Right ventricle myocardium superior (tissue), 1 donor: Measurements from ENCODE around the gene ATP8A1. TPM values are rescaled to one million over a fixed set of nuclear protein-coding genes. Genes with fewer than 3 reads are reported as not detected.
A peak's percentile ranks its signal among the peaks of the same experiment; 100 is the strongest.

Experiments
- ATAC-seq: fragments of 200-7000 bp; cut with Tn5 transposase; one replicate; pipeline ENCODE4 v1.9.1; 2020; ENCODE audit warnings: mild to moderate bottlenecking; ENCODE audit not compliant: poor library complexity
- DNase-seq: peaks from one replicate; pipeline ENCODE4 v3.0.0-alpha.2; 2020
- intact Hi-C: fragments of 100-400 bp; cut with DNase I; formaldehyde crosslinking; loops from one replicate; pipeline ENCODE4 v1.11.2; 2022
- total RNA-seq: library from RNA; stranded (reverse); fragmentation: NEBNext Ultra II Directional; extraction: Animal tissue kit (Norgen Biotek cat#: 25700); gene quantifications from one replicate; pipeline ENCODE4 v1.2.1, GENCODE V29; 2021
- donor health status: DM: no; HTN: yes; CAD: no; lungs with severe emphysema.

The ATP8A1 gene
- total RNA-seq, 1 donor from 2014 or later, result 19.3 TPM

DNA sequence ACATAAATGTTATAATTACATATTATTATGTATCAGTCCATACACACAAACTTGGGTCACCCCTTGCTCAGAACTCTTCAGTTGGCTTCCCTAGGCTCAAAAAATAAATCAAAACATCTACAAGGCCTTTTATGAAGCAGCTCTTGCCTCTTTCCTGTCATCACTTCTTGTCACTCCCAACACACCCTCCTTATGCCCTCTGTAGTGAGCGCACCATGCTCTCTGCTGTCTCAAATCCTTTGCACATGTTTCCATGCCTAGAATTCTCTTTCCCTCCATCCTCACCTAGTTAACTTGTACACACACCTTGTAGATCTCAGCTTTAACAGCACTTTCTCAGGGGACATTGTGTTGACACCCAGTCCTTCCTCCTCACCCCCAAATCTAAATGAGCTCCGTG lies 53.0 kb downstream of the ATP8A1 start:
- ATAC-seq (peak; percentile 52), DNase-seq (no peak)
- intact Hi-C loops, result no loop called here

GRCh38 chr4:42600578-42600977 lies 56.3 kb downstream of the ATP8A1 start:
- intact Hi-C loops, result no loop called here
- DNase-seq (no peak), ATAC-seq (no peak)

GRCh38 chr4:42596918-42597317 lies 60.0 kb downstream of the ATP8A1 start:
- no peak for DNase-seq
- no peak for ATAC-seq
- intact Hi-C loops, result no loop called here

DNA sequence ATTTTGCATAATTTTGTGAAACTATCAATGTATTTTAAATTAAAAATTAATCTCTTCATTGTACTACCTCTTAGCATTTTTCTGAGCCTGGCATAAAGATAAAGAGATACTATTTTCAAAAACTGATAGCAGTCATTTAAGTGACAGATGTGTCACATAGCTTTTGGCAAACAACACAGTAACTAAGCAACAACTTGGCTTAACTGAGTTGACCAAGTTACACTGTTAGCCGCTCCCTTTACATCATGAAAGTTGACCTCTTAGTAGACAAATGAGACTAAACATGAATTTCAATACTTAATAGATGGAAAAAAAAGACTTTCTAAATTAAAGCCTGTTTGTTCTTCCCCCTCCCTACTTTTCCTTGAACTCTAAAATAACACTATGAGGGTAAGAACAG lies 62.0 kb downstream of the ATP8A1 start:
- DNase-seq, result no peak
- no peak for ATAC-seq
- intact Hi-C loops, result no loop called here

- DNase-seq, result no peak
These were observed 68.0 kb downstream of the ATP8A1 start for GRCh38 chr4:42588909-42589308.

GRCh38 chr4:42586775-42587174 lies 70.1 kb downstream of the ATP8A1 start:
- no peak for ATAC-seq
- intact Hi-C loops, result no loop called here
- DNase-seq, result no peak

More at GRCh38 chr4:42588909-42589308, 68.0 kb downstream of the ATP8A1 start:
- no peak for ATAC-seq
- intact Hi-C loops, result no loop called here

DNA sequence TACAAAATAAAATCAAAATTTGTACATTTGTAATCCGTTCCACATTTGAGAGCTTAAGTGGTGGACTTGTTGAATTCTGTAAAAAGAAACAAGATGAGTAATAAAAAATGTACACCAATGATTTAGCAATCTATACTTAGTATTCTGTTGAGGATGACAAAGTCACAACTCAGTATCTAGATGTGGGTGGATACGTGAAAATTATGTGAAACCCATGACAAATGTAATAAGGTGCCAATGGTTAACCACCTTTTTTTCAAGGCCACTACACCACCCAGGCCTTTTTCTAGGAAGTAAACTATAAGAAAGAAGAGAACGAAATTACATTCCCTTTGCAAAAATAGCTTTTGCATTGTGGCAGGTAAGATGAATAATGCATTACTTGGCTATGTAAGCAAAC lies 77.0 kb downstream of the ATP8A1 start:
- ATAC-seq (no peak), DNase-seq (no peak)
- intact Hi-C loops, result loop anchor here (10.0 kb wide), 1 partner anchor 75 kb away; the partner anchor contains the start of gene ATP8A1

GRCh38 chr4:42578187-42578586 lies 78.7 kb downstream of the ATP8A1 start:
- DNase-seq, result no peak
- intact Hi-C loops, result loop anchor here (10.0 kb wide), 1 partner anchor 77 kb away; the partner anchor contains the start of gene ATP8A1

GRCh38 chr4:42574870-42575430 lies 82.0 kb downstream of the ATP8A1 start:
- no peak for DNase-seq
- intact Hi-C loops, result loop anchor here (10.0 kb wide), 1 partner anchor 80 kb away; the partner anchor contains the start of gene ATP8A1
- no peak for ATAC-seq

More at GRCh38 chr4:42578187-42578586, 78.7 kb downstream of the ATP8A1 start:
- ATAC-seq, result no peak

GRCh38 chr4:42573249-42573648 lies 83.7 kb downstream of the ATP8A1 start:
- DNase-seq (no peak), ATAC-seq (no peak)
- intact Hi-C loops, result loop anchor here (10.0 kb wide), 1 partner anchor 82 kb away; the partner anchor contains the start of gene ATP8A1

DNA sequence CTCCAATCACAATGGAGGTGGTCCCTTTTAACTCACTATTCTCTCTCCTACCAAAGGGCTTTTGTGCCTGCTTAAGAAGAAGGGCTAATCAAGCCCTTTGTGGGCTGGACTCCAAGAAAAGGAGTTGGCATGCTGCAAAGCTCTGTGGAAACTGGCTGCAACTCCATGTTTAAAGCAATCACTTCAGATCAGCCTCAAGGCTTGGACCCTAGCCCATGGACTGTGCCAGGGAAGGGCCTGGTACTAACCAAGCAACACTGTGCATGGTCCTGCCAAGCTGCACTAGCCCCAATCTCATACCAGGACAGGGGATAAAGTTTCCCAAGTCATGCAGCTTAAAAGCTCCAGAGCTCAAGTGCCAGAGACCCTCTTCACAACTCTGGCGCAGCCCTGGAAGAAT lies 86.7 kb downstream of the ATP8A1 start:
- intact Hi-C loops, result loop anchor here (10.0 kb wide), 1 partner anchor 85 kb away; the partner anchor contains the start of gene ATP8A1
- ATAC-seq, result peak; percentile 96
- peak; percentile 83 for DNase-seq

- DNase-seq, result no peak
- ATAC-seq, result peak; percentile 84
These were observed 88.2 kb downstream of the ATP8A1 start for GRCh38 chr4:42568610-42569207.

DNA sequence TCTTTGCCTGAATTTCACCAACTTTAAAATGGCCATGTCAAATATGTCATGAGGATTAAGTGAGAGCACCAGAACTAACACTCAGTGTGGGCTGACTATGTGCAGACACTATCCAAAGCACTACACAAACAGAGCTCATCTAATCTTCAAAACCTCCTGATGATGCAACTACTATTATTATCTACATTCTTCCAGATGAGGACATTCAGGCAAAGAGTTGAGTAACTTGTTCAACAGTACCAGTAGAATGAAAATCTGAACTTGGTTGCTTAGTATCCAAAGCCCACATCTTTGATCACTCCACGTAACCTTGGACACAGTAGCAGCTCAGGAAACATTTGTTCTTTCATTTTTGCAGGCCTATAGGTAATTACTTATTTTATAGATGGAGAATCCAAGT lies 90.1 kb downstream of the ATP8A1 start:
- ATAC-seq (no peak), DNase-seq (no peak)
- intact Hi-C loops, result loop anchor here (5.0 kb wide), 1 partner anchor 300 kb away; no protein-coding TSS in a partner anchor

More at GRCh38 chr4:42568610-42569207, 88.2 kb downstream of the ATP8A1 start:
- intact Hi-C loops, result loop anchor here (2.0 to 5.0 kb wide), 2 partner anchors 182 to 299 kb away; no protein-coding TSS in a partner anchor

DNA sequence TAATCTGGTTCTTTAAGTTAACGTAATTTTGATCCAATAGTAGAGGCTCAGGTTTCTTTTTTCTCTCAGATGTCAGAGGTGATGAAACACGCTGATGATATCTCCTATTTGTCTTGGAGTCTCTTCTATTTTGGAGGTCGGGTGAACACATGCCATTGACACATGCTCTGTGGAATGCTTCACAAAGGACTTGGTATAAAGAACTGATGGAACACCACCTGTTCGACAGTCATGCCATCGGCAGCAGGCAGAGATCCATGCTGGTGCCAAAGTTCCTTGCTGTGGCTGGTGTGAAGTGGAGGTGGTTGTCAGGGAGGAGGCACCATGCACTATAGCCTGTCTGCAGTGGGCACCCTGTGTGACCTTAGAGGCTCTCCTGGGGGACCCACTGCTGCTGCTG lies 94.9 kb downstream of the ATP8A1 start:
- DNase-seq (no peak), ATAC-seq (no peak)
- intact Hi-C loops, result no loop called here

DNA sequence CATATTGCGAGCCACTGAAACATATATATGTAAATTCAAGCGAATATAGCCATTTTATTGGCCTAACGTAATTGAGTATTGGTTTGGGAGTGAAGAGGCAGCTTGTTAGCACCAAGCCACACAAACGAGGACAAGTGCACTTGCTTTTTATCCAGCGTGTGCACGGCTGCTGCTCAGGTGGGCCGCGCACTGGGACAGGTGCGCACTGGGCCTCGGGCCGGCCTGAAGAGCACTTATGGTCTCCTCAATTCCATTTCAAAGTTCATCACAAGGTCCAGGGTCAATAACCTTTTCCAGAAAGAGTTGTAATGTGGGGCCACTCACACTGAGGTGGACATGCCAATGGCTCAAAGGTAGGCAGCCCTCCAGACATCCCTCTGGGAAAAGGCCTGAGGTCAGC lies 95.9 kb downstream of the ATP8A1 start:
- DNase-seq, result no peak
- no peak for ATAC-seq
- intact Hi-C loops, result no loop called here

GRCh38 chr4:42560467-42560861 lies 96.4 kb downstream of the ATP8A1 start:
- ATAC-seq, result no peak
- DNase-seq, result no peak
- intact Hi-C loops, result no loop called here

- ATAC-seq (peak; percentile 67), DNase-seq (no peak)
- intact Hi-C loops, result no loop called here
These were observed 98.7 kb downstream of the ATP8A1 start for GRCh38 chr4:42558156-42558555.

DNA sequence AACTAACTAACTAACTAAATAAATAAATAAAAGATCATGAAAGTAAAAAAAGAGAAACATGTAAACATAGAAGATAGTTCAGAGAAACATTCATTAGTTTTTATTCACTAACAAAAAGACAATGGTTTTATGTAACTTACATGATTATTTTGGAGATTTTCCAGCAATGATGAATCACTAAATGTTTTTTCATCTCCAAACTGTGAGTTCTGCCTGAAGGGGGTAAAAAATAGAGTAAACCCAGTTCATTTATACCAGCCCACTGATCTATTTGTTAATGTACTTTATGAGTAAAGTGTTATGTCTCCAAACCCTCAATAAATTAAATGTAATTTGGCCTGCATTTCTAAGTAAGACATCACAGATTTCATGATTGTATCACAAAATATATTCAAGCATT lies 101.1 kb downstream of the ATP8A1 start:
- ATAC-seq, result no peak
- DNase-seq, result no peak
- intact Hi-C loops, result no loop called here

DNA sequence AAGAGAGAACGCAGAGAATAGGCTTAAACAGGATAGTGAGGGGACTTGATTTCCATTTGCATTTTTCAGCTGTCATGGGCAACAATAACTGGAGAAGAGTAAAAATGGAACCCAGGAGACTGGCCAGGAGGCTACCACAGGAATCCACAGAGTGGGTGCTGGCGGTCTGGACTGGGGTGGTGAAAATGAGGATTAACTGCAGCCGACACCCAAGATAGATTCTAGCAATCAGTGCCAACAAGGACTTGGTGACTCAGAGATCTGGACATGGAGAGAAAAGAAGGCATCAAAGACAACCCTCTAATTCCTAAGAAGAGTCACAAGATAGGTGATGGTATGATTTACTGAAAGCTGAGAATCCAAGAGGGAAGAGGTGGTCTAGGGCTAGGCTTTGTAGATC lies 102.8 kb downstream of the ATP8A1 start:
- DNase-seq, result no peak
- intact Hi-C loops, result no loop called here
- ATAC-seq, result no peak

DNA sequence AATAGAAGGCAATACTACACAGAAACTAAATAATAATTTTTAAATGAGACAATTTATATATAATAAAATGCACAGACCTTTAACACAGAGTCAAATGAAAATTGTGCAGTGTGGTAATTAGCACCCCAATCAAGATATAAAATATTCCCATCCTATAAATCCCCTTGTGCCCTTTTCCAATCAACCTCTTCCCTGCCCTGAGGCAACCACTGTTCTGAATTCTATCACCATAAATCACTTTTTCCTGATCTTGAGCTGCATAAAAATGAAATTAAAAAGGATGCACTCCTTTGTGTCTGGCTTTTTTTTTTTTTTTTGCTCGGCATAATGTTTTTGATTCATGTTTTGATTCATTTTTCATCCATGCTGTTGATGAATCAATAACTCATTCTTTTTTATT lies 107.0 kb downstream of the ATP8A1 start:
- no peak for ATAC-seq
- no peak for DNase-seq
- intact Hi-C loops, result no loop called here
